HG02763 (cell line): ENCODE results near the gene S100A11.

Experiments used
- ATAC-seq: cut with Tn5 transposase; IDR thresholded peaks from one replicate; pipeline ENCODE4 v1.9.1; 2021; ENCODE audit warnings: mild to moderate bottlenecking, moderate library complexity; ENCODE audit not compliant: unreplicated experiment

Gene S100A11

GRCh38 chr1:152003846-152004442 is 32.9 kb downstream of the S100A11 start:
- no peak for ATAC-seq

- ATAC-seq, result no peak
Observed at GRCh38 chr1:152002960-152003359, 33.8 kb downstream of the S100A11 start.

GRCh38 chr1:152001631-152002584 is 34.9 kb downstream of the S100A11 start:
- ATAC-seq, result no peak

GRCh38 chr1:152000964-152001630 is 35.7 kb downstream of the S100A11 start:
- ATAC-seq, result no peak

GRCh38 chr1:151998611-151999362 is 38.0 kb downstream of the S100A11 start:
- ATAC-seq, result no peak

GRCh38 chr1:151997284-151997570 is 39.6 kb downstream of the S100A11 start:
- ATAC-seq, result no peak

GRCh38 chr1:151995774-151996173 is 41.0 kb downstream of the S100A11 start:
- ATAC-seq, result no peak

- no peak for ATAC-seq
Observed at GRCh38 chr1:151994956-151995355, 41.8 kb downstream of the S100A11 start.

- no peak for ATAC-seq
Observed at GRCh38 chr1:151993734-151994496, 42.9 kb downstream of the S100A11 start, which contains the start of gene S100A10. Gene S100A10 (minus strand): TSS chr1:151993859. CDS start chr1:151986230, 7,629 bp downstream.

GRCh38 chr1:151993084-151993733 is 43.6 kb downstream of the S100A11 start:
- ATAC-seq, result no peak

GRCh38 chr1:151992303-151993083 is 44.3 kb downstream of the S100A11 start:
- no peak for ATAC-seq

- no peak for ATAC-seq
Observed at GRCh38 chr1:151991663-151992302, 45.0 kb downstream of the S100A11 start.

GRCh38 chr1:151990856-151991198 is 46.0 kb downstream of the S100A11 start:
- no peak for ATAC-seq

- no peak for ATAC-seq
Observed at GRCh38 chr1:151990058-151990855, 46.5 kb downstream of the S100A11 start.

GRCh38 chr1:151989211-151989862 is 47.5 kb downstream of the S100A11 start:
- ATAC-seq, result no peak

- ATAC-seq, result no peak
Observed at GRCh38 chr1:151988405-151988923, 48.3 kb downstream of the S100A11 start.
